Measurements from ENCODE around the gene CERS2. TPM values are rescaled to one million over a fixed set of nuclear protein-coding genes. Genes with fewer than 3 reads are reported as not detected.

CERS2 gene
- total and polyA plus RNA-seq, 2 of the 8 experiments (the other 6 are each of a cell fraction or from before 2014, with no cell fraction given): 216 to 237 TPM

DNA sequence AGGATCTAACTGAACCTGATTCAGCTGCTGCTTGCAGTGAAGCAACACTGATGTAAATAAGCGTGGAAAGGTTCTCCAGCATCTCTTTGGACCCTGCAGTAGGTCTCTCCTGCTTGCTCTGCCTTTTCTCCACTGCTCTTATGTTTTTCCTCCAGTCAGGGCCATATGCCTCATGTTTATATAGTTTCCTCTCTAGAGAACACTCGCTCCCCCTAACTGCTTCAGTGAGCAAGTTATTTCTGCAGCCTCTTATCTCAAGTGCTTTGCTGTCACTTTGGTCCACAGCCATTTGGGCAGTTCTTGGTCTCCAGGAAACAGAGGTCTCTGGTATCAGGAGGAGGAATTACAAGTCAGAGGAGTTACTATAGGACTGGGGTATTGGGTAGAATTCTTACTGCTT lies 38.9 kb upstream of the CERS2 start:
- Histone ChIP-seq H2BK5ac (ENCODE audit: low read depth, low read length) (no peak overlapping the region), H3K36me3 (ENCODE audit: control insufficient read depth in 2 of 4, insufficient read depth in 4 of 4, low read length in 3 of 4) (peaks cover 0 to 5% (median 0%) of the 10 kb centered on the region in 4 experiments; a peak in 1 of 8 replicates), H3K56ac (replicated peaks; ENCODE audit: insufficient read length, low read depth, low read length) (no peak overlapping the region), H3K4me1 (replicated peaks in 1 of 4; ENCODE audit: control insufficient read depth in 3 of 4, insufficient read depth in 4 of 4, low read length in 3 of 4) (peaks cover 0 to 3% (median 3%) of the 10 kb centered on the region in 4 experiments; a peak in 3 of 7 replicates), H3K23me2 (ENCODE audit: low read depth, low read length) (peaks cover 1% of the 10 kb centered on the region), H4K5ac (ENCODE audit: insufficient read length, low read depth, low read length) (no peak overlapping the region), H4K8ac (ENCODE audit: extremely low read depth, insufficient read depth, low read length) (no peak overlapping the region), H2AFZ (ENCODE audit: low read length) (no peak overlapping the region), H3K79me2 (ENCODE audit: control insufficient read depth in 1 of 2, insufficient read depth in 2 of 2, low read length in 2 of 2) (peaks cover 0 to 5% of the 10 kb centered on the region in 2 experiments; a peak in 2 of 4 replicates), H3K9ac (replicated peaks in 1 of 4; ENCODE audit: extremely low read depth in 1 of 4, low read depth in 3 of 4, low read length in 3 of 4) (no peak overlapping the region), H2AK5ac (ENCODE audit: low read depth, low read length) (no peak overlapping the region), H3K4me3 (ENCODE audit: extremely low read depth in 1 of 4, insufficient read depth in 2 of 4, low read depth in 3 of 4, low read length in 4 of 4) (no peak overlapping the region), H3K14ac (ENCODE audit: insufficient read length) (no peak overlapping the region), H2BK15ac (ENCODE audit: low read length) (no peak overlapping the region), H3K23ac (ENCODE audit: insufficient read length) (no peak overlapping the region), H4K20me1 (replicated peaks in 1 of 2; ENCODE audit: control insufficient read depth in 1 of 2, insufficient read depth in 2 of 2, low read length in 2 of 2) (no peaks in the 10 kb centered on the region), H3K27ac (ENCODE audit: low read depth, low read length) (no peak overlapping the region), H3K9me3 (ENCODE audit: insufficient read depth in 2 of 2, low read depth in 1 of 2, low read length in 1 of 2) (no peaks in the 10 kb centered on the region), H3K79me1 (ENCODE audit: low read depth, low read length) (no peaks in the 10 kb centered on the region), H2BK20ac (ENCODE audit: low read length) (no peak overlapping the region), H4K91ac (replicated peaks; ENCODE audit: insufficient read length, low read length) (no peak overlapping the region), H3K4ac (replicated peaks; ENCODE audit: insufficient read length, low read depth, low read length) (no peak overlapping the region), H2BK120ac (replicated peaks; ENCODE audit: low read depth, low read length) (no peak overlapping the region), H3K18ac (ENCODE audit: extremely low read depth, low read length) (no peak overlapping the region), H3K27me3 (replicated peaks in 1 of 4; ENCODE audit: control insufficient read depth in 3 of 4, extremely low read depth in 1 of 4, insufficient read depth in 3 of 4, low read length in 3 of 4) (no peaks in the 10 kb centered on the region), H2BK12ac (ENCODE audit: low read depth, low read length) (no peak overlapping the region), H3K4me2 (ENCODE audit: insufficient read depth in 1 of 2, low read depth in 2 of 2, low read length in 2 of 2) (no peak overlapping the region)
- no peak for TF ChIP-seq KDM5A (IDR thresholded peaks at IDR 0.05; ENCODE audit: low read length)
- FAIRE-seq (no peak), DNase-seq (ENCODE audit: low read depth in 1 of 2, low spot score in 2 of 2) (no peak)
- WGBS, 2 experiments (ENCODE audit: extremely low coverage in 1 of 2, insufficient coverage in 1 of 2, insufficient read length in 1 of 2, insufficient replicate concordance in 2 of 2, low coverage in 1 of 2, low lambda C conversion rate in 2 of 2, missing lambda C conversion rate in 1 of 2): 95% methylated on average over 2 of the region's 2 CpGs; no CpG with 5 or more reads in 1 of the 2 experiments
- POLR2A ChIA-PET (ENCODE audit: partially characterized antibody): interaction anchor here (0.9 kb wide), 1 partner anchor 45 kb away, joined by 3 read pairs; no protein-coding TSS in a partner anchor
- CTCF ChIA-PET (ENCODE audit: partially characterized antibody): interaction anchor here (0.7 to 2.0 kb wide), 3 partner anchors 13 to 23 kb away, joined by 3 to 5 read pairs (median 5); partner anchors contain the start of gene BNIPL

All from H1 (cell line).